Activated CD4-positive, alpha-beta T cell treated with anti-CD3 and anti-CD28 coated beads, Interleukin-2, Interleukin-4, amounts not matched to agents 100 ng/mL and 50 ng/mL, durations not matched to agents 16 hours and 8 hours (primary cell): ENCODE measurements around the gene TWNK.

ENCODE experiments used
- DNase-seq: peaks from one replicate; pipeline ENCODE4 v3.0.0-alpha.2; 2020; ENCODE audit warnings: low spot score

The TWNK gene

DNA sequence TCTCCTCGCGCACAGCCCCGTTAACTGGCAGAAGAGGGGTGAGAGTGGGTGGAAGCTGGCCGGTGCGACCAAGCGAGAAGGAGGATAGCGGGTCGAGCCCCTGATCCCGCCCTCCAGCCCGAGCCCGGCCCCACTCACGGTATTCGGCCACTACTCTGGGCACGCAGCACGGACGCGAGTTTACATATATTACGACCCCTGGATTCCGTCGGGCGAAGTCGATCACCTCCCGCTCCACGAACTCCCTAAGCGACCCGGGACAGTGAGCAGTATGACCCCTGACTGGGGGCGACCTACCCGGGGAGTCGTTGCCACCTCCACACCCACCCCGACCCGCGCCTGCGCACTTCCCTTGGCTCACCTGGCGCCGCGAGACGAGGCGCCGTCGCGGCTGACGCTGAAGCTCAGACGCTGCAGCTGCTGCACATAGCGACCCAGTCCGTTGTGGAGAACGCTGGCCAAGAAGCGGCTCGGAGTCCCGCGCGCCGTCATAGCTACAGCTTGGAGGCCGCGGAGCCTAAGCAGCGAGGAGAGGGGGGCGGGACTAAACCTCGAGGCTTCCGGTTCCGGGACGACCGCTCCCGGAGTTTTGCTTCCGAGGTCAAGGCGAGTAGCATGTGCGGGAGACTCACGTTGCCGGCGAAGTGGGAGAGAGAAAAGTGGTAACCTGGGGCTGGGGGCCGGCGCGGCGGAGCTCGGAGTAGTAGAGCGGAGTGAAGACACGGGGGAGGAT is at the start of gene TWNK, which contains the start of gene MRPL43:
Gene TWNK, plus strand, starts transcription at position 592 of the 733 bp plus-strand sequence. CDS start 668 bp downstream, outside the sequence.
Gene MRPL43, minus strand, starts transcription at position 546 of the 733 bp plus-strand sequence. Its CDS starts 54 bp downstream, at position 492.
- DNase-seq, result peak; percentile 87

DNA sequence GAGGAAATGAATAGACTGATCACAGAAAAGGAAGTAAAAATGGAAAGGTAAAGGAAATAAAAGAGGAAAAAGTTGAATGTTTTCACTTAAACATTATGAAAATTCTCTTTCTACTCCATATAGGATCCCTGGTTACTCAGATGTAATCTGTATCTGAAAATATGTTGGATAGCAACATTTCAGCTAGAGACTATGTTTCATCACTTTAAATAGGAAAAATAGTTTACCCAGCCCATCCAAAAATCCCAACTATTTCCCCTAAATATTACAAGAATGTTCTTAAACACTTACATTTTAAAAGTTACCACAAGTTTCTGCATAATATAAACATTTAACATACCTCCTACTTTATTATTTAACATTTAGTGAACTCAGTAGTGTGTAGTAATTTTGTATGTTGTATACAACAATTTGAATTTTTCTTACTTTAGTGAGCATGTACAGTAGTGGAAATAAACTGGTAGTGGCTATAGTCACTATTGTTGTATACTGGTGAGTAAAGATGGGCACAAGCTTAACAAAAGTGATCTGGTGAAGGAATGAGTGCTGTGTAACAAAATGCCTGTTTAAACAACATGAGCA is 47.5 kb upstream of the TWNK start:
- no peak for DNase-seq

DNA sequence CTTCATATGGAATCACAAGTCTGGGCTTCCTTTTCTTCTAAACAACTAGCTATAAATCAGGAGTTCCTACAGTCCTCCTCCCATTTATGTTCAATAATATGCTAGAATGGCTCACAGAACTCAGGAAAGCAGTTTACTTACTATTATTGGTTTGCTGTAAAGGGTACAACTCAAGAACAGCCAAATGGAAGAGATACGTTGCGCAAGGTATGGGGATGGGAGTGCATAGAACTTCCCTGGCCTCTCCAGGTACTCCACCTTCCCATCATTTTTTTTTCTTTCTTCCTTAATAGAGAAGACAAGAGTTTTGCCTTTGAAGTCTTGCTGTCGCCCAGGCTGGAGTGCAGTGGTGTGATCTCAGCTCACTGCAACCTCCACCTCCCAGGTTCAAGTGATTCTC is 45.1 kb upstream of the TWNK start:
- no peak for DNase-seq

- no peak for DNase-seq
Measured at GRCh38 chr10:100943508-100943907, 43.8 kb upstream of the TWNK start.

- no peak for DNase-seq
Measured at GRCh38 chr10:100945754-100946153, 41.6 kb upstream of the TWNK start.

DNA sequence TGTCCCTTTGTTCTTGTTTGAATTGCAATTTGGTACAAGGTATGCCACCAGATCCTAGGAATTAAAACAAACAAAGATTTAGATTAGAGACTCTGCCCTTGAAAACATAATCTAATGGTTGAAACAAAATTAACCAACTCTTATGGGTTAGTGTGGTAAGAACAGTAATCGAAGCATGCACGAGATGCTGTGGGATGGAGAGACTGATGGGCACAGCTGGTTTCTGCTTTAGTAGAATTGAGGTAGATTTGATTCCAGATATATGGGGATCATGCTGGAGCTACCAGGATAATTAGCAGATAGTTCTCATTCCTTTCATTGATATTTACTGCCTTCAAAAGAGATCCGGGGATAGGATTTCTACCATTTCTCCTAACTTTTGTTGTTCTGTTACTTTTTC is 38.4 kb upstream of the TWNK start:
- no peak for DNase-seq

- DNase-seq, result no peak
Measured at GRCh38 chr10:100960251-100960650, 27.1 kb upstream of the TWNK start.

DNA sequence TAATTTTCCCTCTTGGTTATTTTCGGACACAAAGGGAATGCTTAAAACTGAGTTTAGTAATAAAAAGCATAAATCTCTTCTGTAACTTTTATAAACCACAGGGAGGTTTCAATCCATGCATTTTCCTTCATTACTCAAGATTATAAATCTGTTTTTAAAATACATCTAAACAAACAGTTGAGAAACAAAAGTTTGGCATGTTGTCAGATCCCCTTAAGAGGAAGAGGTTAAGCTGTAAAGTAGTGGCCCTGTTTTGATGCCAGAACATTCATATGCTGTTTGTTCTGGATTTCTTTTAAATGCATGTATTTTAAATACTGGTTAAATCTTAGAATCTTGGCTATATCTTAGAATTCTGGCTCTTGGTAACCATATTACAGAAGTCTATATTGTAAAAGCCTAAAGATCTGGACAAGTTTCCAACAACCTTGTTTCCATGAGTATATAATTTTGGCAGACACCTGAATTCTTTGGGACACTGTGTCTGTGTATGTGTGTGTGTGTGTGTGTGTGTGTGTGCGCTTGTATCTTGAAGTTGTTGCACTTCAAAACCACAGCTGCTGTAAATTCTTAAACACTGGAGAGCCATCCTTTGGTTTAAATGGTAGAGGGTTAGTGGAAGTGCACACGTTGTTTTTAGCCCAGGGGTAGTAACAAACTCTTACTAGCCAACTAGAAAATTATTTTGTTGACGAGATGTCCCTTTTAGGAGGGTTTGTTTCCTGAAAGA is 24.8 kb upstream of the TWNK start:
- DNase-seq, result no peak

GRCh38 chr10:100963826-100964225 is 23.5 kb upstream of the TWNK start:
- no peak for DNase-seq

- no peak for DNase-seq
Measured at GRCh38 chr10:100965820-100966219, 21.5 kb upstream of the TWNK start.

DNA sequence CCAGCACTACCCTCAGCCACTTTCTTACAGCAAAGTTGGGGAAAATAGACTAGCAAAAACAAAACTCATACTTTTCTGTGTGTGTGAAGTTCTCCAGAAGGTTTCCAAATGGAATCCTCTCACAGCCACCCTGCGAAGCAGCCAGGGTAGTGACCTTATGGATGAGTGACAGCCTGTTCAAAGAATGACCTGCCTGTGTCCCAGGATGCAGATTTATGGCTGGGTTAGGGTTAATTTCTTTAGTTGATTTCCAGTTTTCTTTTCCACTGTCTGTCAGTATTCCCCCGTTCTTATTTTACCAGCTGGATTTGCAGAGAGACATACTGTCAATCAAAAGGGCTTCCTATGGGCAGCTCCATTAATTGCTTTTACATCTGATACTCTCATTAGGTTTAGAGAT is 20.5 kb upstream of the TWNK start:
- no peak for DNase-seq

DNA sequence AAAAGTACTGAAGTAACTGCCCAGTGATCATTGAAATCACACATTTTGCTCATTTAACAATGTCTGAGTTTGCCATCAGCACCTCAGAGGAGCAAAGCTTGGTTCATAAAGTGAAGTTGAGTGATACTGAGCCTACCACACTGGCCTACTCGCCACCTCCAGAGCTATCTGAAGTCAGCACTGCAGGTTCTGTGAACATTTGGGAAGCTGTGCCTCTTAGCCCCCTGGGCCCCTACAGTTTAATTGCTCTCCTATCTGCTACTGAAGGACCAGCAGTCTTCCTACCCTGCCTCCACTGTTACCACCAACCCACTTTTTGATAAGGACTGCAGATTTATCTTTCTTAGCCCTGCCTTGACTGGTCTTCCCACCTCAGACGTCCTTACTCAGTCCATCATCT is 20.0 kb upstream of the TWNK start:
- no peak for DNase-seq

GRCh38 chr10:100968062-100968736 is 19.1 kb upstream of the TWNK start:
- DNase-seq, result no peak

- DNase-seq, result no peak
Measured at GRCh38 chr10:100968863-100969186, 18.5 kb upstream of the TWNK start.

- DNase-seq, result peak; percentile 28
Measured at GRCh38 chr10:100969187-100970075, 17.9 kb upstream of the TWNK start, which contains the start of gene SEMA4G. Gene SEMA4G, plus strand, starts transcription at chr10:100969504. Its CDS starts 3,409 bp downstream, at chr10:100972913.

- DNase-seq, result no peak
Measured at GRCh38 chr10:100970076-100970913, 17.0 kb upstream of the TWNK start.

- DNase-seq, result no peak
Measured at GRCh38 chr10:100970914-100971811, 16.2 kb upstream of the TWNK start.

DNA sequence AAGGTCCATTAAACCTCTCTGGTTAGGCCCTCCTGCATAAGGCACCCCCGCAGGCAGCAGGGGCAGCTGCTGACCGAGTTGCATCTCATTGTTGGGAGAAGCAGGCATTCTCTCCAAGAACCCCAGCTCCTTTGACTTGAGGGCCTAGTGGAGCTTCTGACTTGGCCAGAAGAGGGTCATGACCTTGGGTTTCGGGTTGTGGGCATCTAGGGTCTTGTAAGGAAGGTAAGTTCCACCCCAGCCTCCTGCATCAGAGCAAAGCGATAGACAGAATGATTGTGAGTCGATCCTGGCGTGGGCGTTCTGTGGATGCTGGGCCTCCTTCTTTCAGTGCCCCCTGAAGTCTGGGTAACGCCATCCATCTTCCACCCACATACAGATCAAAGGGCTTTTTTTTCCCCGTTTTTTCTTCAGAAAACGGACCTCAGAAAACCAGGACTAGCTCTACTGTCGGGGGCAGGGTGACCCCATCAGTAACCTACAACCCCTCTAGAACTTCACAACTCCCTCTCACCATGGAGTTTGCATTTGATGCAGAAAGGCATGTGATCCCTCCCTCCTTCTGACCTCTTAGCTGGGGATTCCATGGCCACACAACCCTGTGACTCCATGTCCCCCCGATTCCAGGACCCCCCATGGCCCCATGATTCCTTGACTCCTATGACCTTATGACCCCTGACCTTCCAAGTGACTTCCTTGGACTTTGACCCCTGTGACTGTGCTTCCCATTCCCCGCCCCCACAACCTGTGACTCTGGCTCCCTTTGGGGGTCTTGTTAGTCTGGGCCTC is 15.0 kb upstream of the TWNK start:
- DNase-seq, result no peak
